Endothelial cell of umbilical vein (primary cell): ENCODE measurements around the gene SEMA4F. TPM values are rescaled to one million over a fixed set of nuclear protein-coding genes. Genes with fewer than 3 reads are reported as not detected.

Source experiments
- BruUV-seq: library from RNA; stranded (reverse); fragments of 400-500 nt; replicated peaks from 2 replicates; lab custom pipeline; 2021; lab: Mats Ljungman, UMichigan
- CTCF ChIA-PET: fragments of 300-600, 350-600 bp; sonication (Branson Sonifier 250); formaldehyde crosslinking; loops from one replicate; lab custom pipeline; 2021; ENCODE audit warnings: antibody characterized with exemption, inconsistent platforms; lab: Charles Lee
- POLR2A ChIA-PET: fragments of 300-600, 350-600 bp; sonication (Branson Sonifier 250); formaldehyde crosslinking; loops from one replicate; lab custom pipeline; 2021; ENCODE audit warnings: antibody characterized with exemption, inconsistent platforms; lab: Charles Lee
- DNase-seq: peaks from one replicate; pipeline ENCODE4 v3.0.0-alpha.2; 2011; ENCODE audit warnings: low read depth, low spot score
- FAIRE-seq: peaks from 2 replicates; lab custom pipeline; 2011; peaks lifted over from hg19 to GRCh38; lab: Jason Lieb, UNC
- H2AFZ ChIP-seq: 2 replicates; pipeline ENCODE4 v1.6.0; 2012; ENCODE audit warnings: low read depth, low read length, control low read depth, inconsistent platforms
- H3K27ac ChIP-seq: 2 replicates; pipeline ENCODE4 v1.5.1; 2011; ENCODE audit warnings: low read depth, mild to moderate bottlenecking, control low read depth, low read length, moderate library complexity; ENCODE audit not compliant: insufficient read depth
- H3K27me3 ChIP-seq, 2 experiments: 2 replicates each; pipeline versions ENCODE4 v1.6.0 to v1.6.1; 2011; ENCODE audit warnings: low read length in 2 of 2, mixed read lengths in 1 of 2; ENCODE audit not compliant: control insufficient read depth in 2 of 2, insufficient read depth in 2 of 2
- H3K36me3 ChIP-seq, 2 experiments: 2 replicates in 1 of 2; 3 replicates in 1 of 2; pipeline ENCODE4 v1.5.1; 2011; ENCODE audit warnings: low read length in 2 of 2, mild to moderate bottlenecking in 1 of 2, moderate library complexity in 1 of 2; ENCODE audit not compliant: control insufficient read depth in 2 of 2, insufficient read depth in 2 of 2; ENCODE audit errors: extremely low read depth in 1 of 2
- H3K4me1 ChIP-seq: 3 replicates; pipeline ENCODE4 v1.5.1; 2011; ENCODE audit warnings: mild to moderate bottlenecking, low read length; ENCODE audit not compliant: control insufficient read depth, insufficient read depth; ENCODE audit errors: extremely low read depth
- H3K4me2 ChIP-seq: 2 replicates; pipeline ENCODE4 v1.6.1; 2011; ENCODE audit warnings: low read length, control low read depth, mixed read lengths; ENCODE audit not compliant: insufficient read depth
- H3K4me3 ChIP-seq, 3 experiments: fragments of 200-600 bp in 1 of 3; sonication (generic), shearing (Covaris generic) in 1 of 3; replicated peaks in 1 of 3; 2 replicates each; pipeline ENCODE4 v1.5.1; 2011 to 2016; ENCODE audit warnings: control low read depth in 3 of 3, low read length in 3 of 3, mild to moderate bottlenecking in 2 of 3, inconsistent platforms in 1 of 3, low read depth in 1 of 3, moderate library complexity in 1 of 3; ENCODE audit not compliant: insufficient read depth in 1 of 3
- H3K79me2 ChIP-seq: 2 replicates; pipeline ENCODE4 v1.6.0; 2012; ENCODE audit warnings: low read length, inconsistent platforms; ENCODE audit not compliant: control insufficient read depth, insufficient read depth
- H3K9ac ChIP-seq: replicated peaks from 2 replicates; pipeline ENCODE3; 2011; ENCODE audit warnings: low read length, control low read depth; ENCODE audit not compliant: insufficient read depth; ENCODE audit errors: extremely low read depth
- H3K9me1 ChIP-seq: replicated peaks from 3 replicates; pipeline ENCODE4 v1.6.0; 2011; ENCODE audit warnings: mild to moderate bottlenecking, low read length; ENCODE audit not compliant: control insufficient read depth, insufficient read depth; ENCODE audit errors: extremely low read depth
- H3K9me3 ChIP-seq: replicated peaks from 2 replicates; pipeline ENCODE4 v1.5.1; 2012; ENCODE audit warnings: low read length, inconsistent platforms; ENCODE audit not compliant: control insufficient read depth, insufficient read depth
- H4K20me1 ChIP-seq: replicated peaks from 2 replicates; pipeline ENCODE3; 2011; ENCODE audit warnings: mild to moderate bottlenecking, low read length; ENCODE audit not compliant: control insufficient read depth, insufficient read depth; ENCODE audit errors: extremely low read depth
- GATA2 ChIP-seq: IDR thresholded peaks from 2 replicates; pipeline ENCODE4 v1.7.0; 2011; ENCODE audit warnings: low read depth, mild to moderate bottlenecking, moderate library complexity, mixed read lengths, low read length; ENCODE audit not compliant: insufficient read length, insufficient read depth
- JUN ChIP-seq: IDR thresholded peaks from 2 replicates; pipeline ENCODE4 v1.6.1; 2011; ENCODE audit warnings: borderline replicate concordance, low read depth; ENCODE audit not compliant: insufficient read length, insufficient read depth
- MAX ChIP-seq: IDR thresholded peaks from 2 replicates; pipeline ENCODE4 v1.6.1; 2011; ENCODE audit not compliant: insufficient read depth, insufficient read length
- MYC ChIP-seq: IDR thresholded peaks from one replicate; pipeline ENCODE4 v1.6.1; 2011; ENCODE audit warnings: mild to moderate bottlenecking, low read depth, low read length
- POLR2A ChIP-seq: IDR thresholded peaks from 2 replicates; pipeline ENCODE4 v1.6.1; 2012; ENCODE audit warnings: low read depth, mild to moderate bottlenecking, control low read depth, low read length
- dilution Hi-C: fragments of 300-500 bp; cut with MboI; formaldehyde crosslinking; loops from one replicate; pipeline ENCODE4 v1.15.0; 2019; ENCODE audit warnings: low sequenced_read_pairs; ENCODE audit not compliant: extremely low pct_ligation_motif_present
- intact Hi-C: fragments of 100-400 bp; cut with micrococcal nuclease; formaldehyde crosslinking; loops from one replicate; pipeline ENCODE4 v1.10.0; 2022
- polyA plus RNA-seq, 4 experiments: library from polyadenylated mRNA; depleted of rRNA in 3 of 4; stranded (reverse) in 3 of 4; unstranded in 1 of 4; fragments of >200 nt; gene quantifications; 2 replicates each; pipeline versions ENCODE4 v1.2.1 to v1.2.3, GENCODE V29; 2011 to 2012; ENCODE audit warnings: missing spikeins in 1 of 4
- total RNA-seq: library from RNA; stranded (reverse); gene quantifications from 2 replicates; pipeline ENCODE4 v1.2.3, GENCODE V29; 2021
- TF ChIP-seq, protein P1 (sequence below), 2 donors: IDR thresholded peaks; 1 replicate in 1 of 2; 2 replicates in 1 of 2; pipeline ENCODE4 v1.5.1; 2011; ENCODE audit warnings: low read length in 2 of 2, mild to moderate bottlenecking in 2 of 2, moderate library complexity in 2 of 2, control low read depth in 1 of 2, inconsistent platforms in 1 of 2, low read depth in 1 of 2; ENCODE audit not compliant: insufficient read depth in 1 of 2; ENCODE audit errors: extremely low read depth in 1 of 2

Gene SEMA4F
- total and polyA plus RNA-seq, 2 donors (not counting 3 experiments of a cell fraction or from before 2014, with no cell fraction given): 5.3 to 6.0 TPM

- no TSS peak for BruUV-seq
- Histone ChIP-seq H3K4me3 (no peak overlapping the region), H3K79me2 (no peaks in the 10 kb centered on the region), H3K9ac (no peak overlapping the region), H3K27me3 (peaks cover 19 to 21% of the 10 kb centered on the region in 2 experiments), H3K9me1 (no peaks in the 10 kb centered on the region), H3K9me3 (no peaks in the 10 kb centered on the region), H2AFZ (no peak overlapping the region), H3K36me3 (no peaks in the 10 kb centered on the region), H4K20me1 (no peaks in the 10 kb centered on the region), H3K27ac (no peak overlapping the region), H3K4me1 (no peaks in the 10 kb centered on the region), H3K4me2 (no peak overlapping the region)
- dilution Hi-C loops (no loop called here), intact Hi-C loops (no loop called here)
- TF ChIP-seq, protein P1, sequence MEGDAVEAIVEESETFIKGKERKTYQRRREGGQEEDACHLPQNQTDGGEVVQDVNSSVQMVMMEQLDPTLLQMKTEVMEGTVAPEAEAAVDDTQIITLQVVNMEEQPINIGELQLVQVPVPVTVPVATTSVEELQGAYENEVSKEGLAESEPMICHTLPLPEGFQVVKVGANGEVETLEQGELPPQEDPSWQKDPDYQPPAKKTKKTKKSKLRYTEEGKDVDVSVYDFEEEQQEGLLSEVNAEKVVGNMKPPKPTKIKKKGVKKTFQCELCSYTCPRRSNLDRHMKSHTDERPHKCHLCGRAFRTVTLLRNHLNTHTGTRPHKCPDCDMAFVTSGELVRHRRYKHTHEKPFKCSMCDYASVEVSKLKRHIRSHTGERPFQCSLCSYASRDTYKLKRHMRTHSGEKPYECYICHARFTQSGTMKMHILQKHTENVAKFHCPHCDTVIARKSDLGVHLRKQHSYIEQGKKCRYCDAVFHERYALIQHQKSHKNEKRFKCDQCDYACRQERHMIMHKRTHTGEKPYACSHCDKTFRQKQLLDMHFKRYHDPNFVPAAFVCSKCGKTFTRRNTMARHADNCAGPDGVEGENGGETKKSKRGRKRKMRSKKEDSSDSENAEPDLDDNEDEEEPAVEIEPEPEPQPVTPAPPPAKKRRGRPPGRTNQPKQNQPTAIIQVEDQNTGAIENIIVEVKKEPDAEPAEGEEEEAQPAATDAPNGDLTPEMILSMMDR (IDR thresholded peaks at IDR 0.05; ENCODE audit: extremely low read depth in 1 of 2, insufficient read depth in 1 of 2, low read depth in 1 of 2, low read length in 2 of 2): no peak
- DNase-seq: no peak
- FAIRE-seq: no peak
- ChIA-PET CTCF (interaction anchor here (1.7 to 3.0 kb wide), 2 partner anchors 182 kb away, joined by 9 to 87 read pairs; no protein-coding TSS in a partner anchor), POLR2A (no interaction called here)
Observed at GRCh38 chr2:74693213-74693612, 39.2 kb downstream of the SEMA4F start.

DNA sequence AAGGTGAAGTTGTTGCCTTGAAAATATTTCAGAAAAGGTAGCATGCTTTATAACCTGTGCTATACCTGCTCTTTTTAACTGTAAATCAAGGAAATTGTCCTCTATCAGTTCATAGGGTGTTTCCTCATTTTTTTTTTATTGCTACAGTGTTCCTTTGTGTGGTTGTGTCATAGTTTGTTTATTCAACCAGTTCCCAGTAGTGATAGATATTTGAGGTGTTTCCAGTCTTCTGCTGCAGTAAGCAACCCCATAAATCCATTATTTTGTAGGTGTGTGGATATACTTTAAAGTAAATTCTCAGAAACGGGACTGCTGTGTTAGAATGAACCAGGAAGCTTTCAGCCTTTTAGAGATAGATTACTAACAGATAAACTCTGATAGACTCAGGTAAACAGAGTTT lies 39.6 kb downstream of the SEMA4F start:
- no peak overlapping the region for H3K27ac ChIP-seq
- peaks cover 16 to 24% of the 10 kb centered on the region in 2 experiments for H3K27me3 ChIP-seq
- no TSS peak for BruUV-seq
- FAIRE-seq (no peak), DNase-seq (no peak)
- intact Hi-C loops (no loop called here), dilution Hi-C loops (no loop called here)
- POLR2A ChIA-PET: no interaction called here
- H3K4me3 ChIP-seq: no peak overlapping the region
- H3K4me1 ChIP-seq: no peaks in the 10 kb centered on the region
- no peaks in the 10 kb centered on the region for H4K20me1 ChIP-seq
- no peak for TF ChIP-seq MAX
- TF ChIP-seq MYC: no peak
- TF ChIP-seq, protein P1 (IDR thresholded peaks at IDR 0.05; ENCODE audit: extremely low read depth in 1 of 2, insufficient read depth in 1 of 2, low read depth in 1 of 2, low read length in 2 of 2): no peak
- TF ChIP-seq GATA2: no peak
- TF ChIP-seq POLR2A: no peak
- no peak for TF ChIP-seq JUN
- no peaks in the 10 kb centered on the region for H3K9me1 ChIP-seq
- H2AFZ ChIP-seq: no peak overlapping the region
- H3K9ac ChIP-seq: no peak overlapping the region
- H3K79me2 ChIP-seq: no peaks in the 10 kb centered on the region
- H3K36me3 ChIP-seq: no peaks in the 10 kb centered on the region
- CTCF ChIA-PET: interaction anchor here (1.7 to 1.8 kb wide), 2 partner anchors 22 to 182 kb away, joined by 5 to 9 read pairs; no protein-coding TSS in a partner anchor
- no peak overlapping the region for H3K4me2 ChIP-seq
- H3K9me3 ChIP-seq: no peaks in the 10 kb centered on the region
